ENCODE results near the gene FAF1.

GRCh38 chr1:50929376-50929958 lies 30.6 kb downstream of the FAF1 start:
- TF ChIP-seq CTCF (IDR thresholded peaks at IDR 0.05) (no peak), POLR2A (IDR thresholded peaks at IDR 0.05) (no peak)

Measured in lower leg skin (tissue), 3 donors.